Body of pancreas (tissue), 4 donors: ENCODE data around the gene CES3. TPM values are rescaled to one million over a fixed set of nuclear protein-coding genes. Genes with fewer than 3 reads are reported as not detected.

ENCODE experiments used
- ATAC-seq: fragments of 150-250 bp; one replicate; pipeline ENCODE4 v1.9.1; 2016
- DNase-seq, 4 donors: peaks; one replicate each; pipeline ENCODE4 v3.0.0-alpha.2; 2019
- H3K27ac ChIP-seq, 4 donors: fragments of 200-600 bp; sonication (generic); 1 replicate in 3 of 4; 2 replicates in 1 of 4; pipeline versions ENCODE4 v1.5.1 to v1.6.1; 2016 to 2019; ENCODE audit warnings: mild to moderate bottlenecking in 1 of 4, mixed read lengths in 1 of 4, moderate library complexity in 1 of 4
- H3K27me3 ChIP-seq, 2 donors: fragments of 200-600 bp; sonication (generic); one replicate each; pipeline ENCODE4 v1.6.0; 2016; ENCODE audit warnings: mild to moderate bottlenecking in 1 of 2
- H3K36me3 ChIP-seq, 2 donors: fragments of 200-600 bp; sonication (generic); replicated peaks in 1 of 2; 2 replicates each; pipeline ENCODE4 v1.5.1; 2016; ENCODE audit warnings: low read depth in 2 of 2; ENCODE audit not compliant: insufficient read depth in 1 of 2
- H3K4me1 ChIP-seq: fragments of 200-600 bp; sonication (generic); one replicate; pipeline ENCODE4 v1.6.0; 2016
- H3K4me3 ChIP-seq, 2 donors: fragments of 200-600 bp; sonication (generic); 1 replicate in 1 of 2; 2 replicates in 1 of 2; pipeline ENCODE4 v1.5.1; 2016 to 2019
- H3K9me3 ChIP-seq, 3 donors: fragments of 200-600 bp; sonication (generic); 1 replicate in 2 of 3; 2 replicates in 1 of 3; pipeline ENCODE4 v1.5.1; 2016
- CTCF ChIP-seq, 7 experiments: fragments of 450-650 bp in 4 of 7; fragments of 200-600 bp in 3 of 7; sonication (generic) in 3 of 7; IDR thresholded peaks; one replicate each; pipeline ENCODE4 v1.5.1; 2016 to 2019; ENCODE audit warnings: antibody characterized with exemption in 7 of 7
- POLR2A ChIP-seq, 3 donors: fragments of 450-650 bp; IDR thresholded peaks; one replicate each; pipeline ENCODE4 v1.6.1; 2016; ENCODE audit warnings: antibody characterized with exemption in 3 of 3, mild to moderate bottlenecking in 2 of 3
- WGBS, 2 donors: methylation state at CpG; one replicate each; pipeline ENCODE4 v1.1.5; 2017; 5-methylcytosine and 5-hydroxymethylcytosine counted together
- intact Hi-C: fragments of 100-400 bp; cut with DNase I; formaldehyde crosslinking; loops from one replicate; pipeline ENCODE4 v1.15.1; 2023
- total RNA-seq, 2 donors: library from RNA; depleted of rRNA; stranded (reverse); fragments of >200 nt; gene quantifications; one replicate each; pipeline ENCODE4 v1.1.0, GENCODE V29; 2016

The CES3 gene
- total RNA-seq, 2 donors from 2014 or later, result 5.2 to 5.6 TPM

- intact Hi-C loops, result no loop called here
- H3K27me3 ChIP-seq, result peaks cover 0 to 12% of the 10 kb centered on the region in 2 donors
- DNase-seq (peak; percentile 63 to 84 (median 76)), ATAC-seq (peak; percentile 70)
- no peaks in the 10 kb centered on the region for H3K9me3 ChIP-seq
- H3K4me3 ChIP-seq, result no peak overlapping the region
- TF ChIP-seq POLR2A (IDR thresholded peaks at IDR 0.05) (peak in 1 of 3 donors; percentile 24), CTCF (IDR thresholded peaks at IDR 0.05) (peak in 5 of 7 experiments; percentile 10 to 42 (median 20))
- no peaks in the 10 kb centered on the region for H3K36me3 ChIP-seq
- H3K27ac ChIP-seq, result peak overlapping the region in 3 of 4 donors; percentile 15 to 46 (median 38)
- WGBS, 2 donors, result 2 to 6% methylated on average over 19 to 64 of the region's 70 CpGs
- peaks cover 18% of the 10 kb centered on the region for H3K4me1 ChIP-seq
Observed at GRCh38 chr16:67013823-67014633, 53.0 kb downstream of the CES3 start.

GRCh38 chr16:67014634-67015312, 53.7 kb downstream of the CES3 start:
- WGBS, 2 donors, result 46 to 59% methylated on average over 6 of the region's 6 CpGs
- DNase-seq (no peak), ATAC-seq (no peak)
- H3K4me3 ChIP-seq, result no peak overlapping the region
- no peaks in the 10 kb centered on the region for H3K9me3 ChIP-seq
- H3K27ac ChIP-seq, result peak overlapping the region in 2 of 4 donors; percentile 15 to 46
- intact Hi-C loops, result loop anchor here (5.0 kb wide), 1 partner anchor 138 kb away; the partner anchor contains the start of gene B3GNT9
- H3K36me3 ChIP-seq, result no peaks in the 10 kb centered on the region
- no peak for TF ChIP-seq CTCF (IDR thresholded peaks at IDR 0.05)
- peaks cover 0 to 12% of the 10 kb centered on the region in 2 donors for H3K27me3 ChIP-seq
- H3K4me1 ChIP-seq, result peaks cover 18% of the 10 kb centered on the region

GRCh38 chr16:67015313-67015731, 54.3 kb downstream of the CES3 start:
- no peaks in the 10 kb centered on the region for H3K9me3 ChIP-seq
- TF ChIP-seq POLR2A (IDR thresholded peaks at IDR 0.05), result no peak
- TF ChIP-seq CTCF (IDR thresholded peaks at IDR 0.05), result peak in 4 of 7 experiments; percentile 2 to 32 (median 28)
- ATAC-seq (no peak), DNase-seq (no peak)
- H3K27me3 ChIP-seq, result peaks cover 0 to 12% of the 10 kb centered on the region in 2 donors
- H3K36me3 ChIP-seq, result no peaks in the 10 kb centered on the region
- no peak overlapping the region for H3K4me3 ChIP-seq
- no peak overlapping the region for H3K27ac ChIP-seq
- H3K4me1 ChIP-seq, result peaks cover 18% of the 10 kb centered on the region
- intact Hi-C loops, result loop anchor here (5.0 kb wide), 1 partner anchor 137 kb away; the partner anchor contains the start of gene B3GNT9
- WGBS, 2 donors, result 84 to 91% methylated on average over 7 to 9 of the region's 9 CpGs

- peaks cover 18% of the 10 kb centered on the region for H3K4me1 ChIP-seq
- TF ChIP-seq CTCF (IDR thresholded peaks at IDR 0.05), result no peak
- no peak for TF ChIP-seq POLR2A (IDR thresholded peaks at IDR 0.05)
- peaks cover 0 to 12% of the 10 kb centered on the region in 2 donors for H3K27me3 ChIP-seq
- no peak overlapping the region for H3K4me3 ChIP-seq
- no peaks in the 10 kb centered on the region for H3K36me3 ChIP-seq
- H3K9me3 ChIP-seq, result no peaks in the 10 kb centered on the region
- intact Hi-C loops, result loop anchor here (5.0 kb wide), 1 partner anchor 136 kb away; the partner anchor contains the start of gene B3GNT9
- DNase-seq (no peak), ATAC-seq (no peak)
- no peak overlapping the region for H3K27ac ChIP-seq
Observed at GRCh38 chr16:67016143-67016542, 55.1 kb downstream of the CES3 start.
